Inflammatory macrophage treated with lipopolysaccharide for 1 hour (primary cell): Measurements from ENCODE around the gene FNBP1L.

Experiments used
- DNase-seq, 2 donors: peaks; one replicate each; pipeline ENCODE4 v3.0.0-alpha.2; 2020 to 2022

Gene FNBP1L

GRCh38 chr1:93595743-93596142 lies 147.8 kb downstream of the FNBP1L start:
- no peak for DNase-seq

- no peak for DNase-seq
These were observed 148.6 kb downstream of the FNBP1L start for GRCh38 chr1:93596329-93597089.

GRCh38 chr1:93597709-93598108 lies 149.8 kb downstream of the FNBP1L start:
- no peak for DNase-seq

- DNase-seq = no peak
These were observed 150.5 kb downstream of the FNBP1L start for GRCh38 chr1:93598396-93598795.

GRCh38 chr1:93598861-93599439 lies 151.0 kb downstream of the FNBP1L start:
- DNase-seq = no peak

- no peak for DNase-seq
These were observed 151.6 kb downstream of the FNBP1L start for GRCh38 chr1:93599479-93599878.

- no peak for DNase-seq
These were observed 152.7 kb downstream of the FNBP1L start for GRCh38 chr1:93600663-93601062.

GRCh38 chr1:93601686-93602085 lies 153.8 kb downstream of the FNBP1L start:
- no peak for DNase-seq

- DNase-seq = no peak
These were observed 154.2 kb downstream of the FNBP1L start for GRCh38 chr1:93602101-93602500.

- DNase-seq = no peak
These were observed 155.2 kb downstream of the FNBP1L start for GRCh38 chr1:93603106-93603505.

GRCh38 chr1:93603601-93604000 lies 155.7 kb downstream of the FNBP1L start:
- no peak for DNase-seq
